Measurements from ENCODE around the gene NEDD9. TPM values are rescaled to one million over a fixed set of nuclear protein-coding genes. Genes with fewer than 3 reads are reported as not detected.

NEDD9 gene
- total RNA-seq (2014; rRNA removed; shearing (Covaris generic)), result 40.7 and 45.9 TPM in 2 replicates
- polyA plus RNA-seq (2014; cell fraction: nucleus; rRNA removed), result 24.8 and 29.2 TPM in 2 replicates

- peak; percentile 93 for DNase-seq (ENCODE audit: extremely low read depth, low read depth)
These were observed at the start of gene NEDD9 for GRCh38 chr6:11232193-11232769. Gene NEDD9, minus strand, starts transcription at chr6:11232668. Its CDS starts 153 bp downstream, at chr6:11232515.

GRCh38 chr6:11282245-11282644 lies 49.8 kb upstream of the NEDD9 start:
- no peak for DNase-seq (ENCODE audit: extremely low read depth, low read depth)

GRCh38 chr6:11280394-11280793 lies 47.9 kb upstream of the NEDD9 start:
- no peak for DNase-seq (ENCODE audit: extremely low read depth, low read depth)

- no peak for DNase-seq (ENCODE audit: extremely low read depth, low read depth)
These were observed 46.8 kb upstream of the NEDD9 start for GRCh38 chr6:11279284-11279689.

- DNase-seq (ENCODE audit: extremely low read depth, low read depth), result no peak
These were observed 45.7 kb upstream of the NEDD9 start for GRCh38 chr6:11278207-11278559.

- no peak for DNase-seq (ENCODE audit: extremely low read depth, low read depth)
These were observed 45.1 kb upstream of the NEDD9 start for GRCh38 chr6:11277275-11278206.

GRCh38 chr6:11276911-11277274 lies 44.4 kb upstream of the NEDD9 start:
- no peak for DNase-seq (ENCODE audit: extremely low read depth, low read depth)

GRCh38 chr6:11276228-11276627 lies 43.8 kb upstream of the NEDD9 start:
- no peak for DNase-seq (ENCODE audit: extremely low read depth, low read depth)

GRCh38 chr6:11275598-11275997 lies 43.1 kb upstream of the NEDD9 start:
- no peak for DNase-seq (ENCODE audit: extremely low read depth, low read depth)

GRCh38 chr6:11273406-11274065 lies 41.1 kb upstream of the NEDD9 start:
- no peak for DNase-seq (ENCODE audit: extremely low read depth, low read depth)

GRCh38 chr6:11272491-11273192 lies 40.2 kb upstream of the NEDD9 start:
- DNase-seq (ENCODE audit: extremely low read depth, low read depth), result peak; percentile 16

GRCh38 chr6:11271228-11272020 lies 39.0 kb upstream of the NEDD9 start:
- no peak for DNase-seq (ENCODE audit: extremely low read depth, low read depth)

GRCh38 chr6:11270030-11271027 lies 37.9 kb upstream of the NEDD9 start:
- no peak for DNase-seq (ENCODE audit: extremely low read depth, low read depth)

GRCh38 chr6:11268978-11269377 lies 36.5 kb upstream of the NEDD9 start:
- no peak for DNase-seq (ENCODE audit: extremely low read depth, low read depth)

- DNase-seq (ENCODE audit: extremely low read depth, low read depth), result no peak
These were observed 34.5 kb upstream of the NEDD9 start for GRCh38 chr6:11266926-11267325.

GRCh38 chr6:11265932-11266331 lies 33.5 kb upstream of the NEDD9 start:
- no peak for DNase-seq (ENCODE audit: extremely low read depth, low read depth)

- DNase-seq (ENCODE audit: extremely low read depth, low read depth), result no peak
These were observed 31.6 kb upstream of the NEDD9 start for GRCh38 chr6:11264100-11264499.

- DNase-seq (ENCODE audit: extremely low read depth, low read depth), result peak; percentile 26
These were observed 30.9 kb upstream of the NEDD9 start for GRCh38 chr6:11263291-11263775.

GRCh38 chr6:11262242-11262641 lies 29.8 kb upstream of the NEDD9 start:
- DNase-seq (ENCODE audit: extremely low read depth, low read depth), result no peak

Measured in NCI-H460 (cell line).